Suprapubic skin (tissue), 4 donors: ENCODE data around the gene ZNF496.

Source experiments
- CTCF ChIP-seq, 2 donors: fragments of 200-600 bp in 1 of 2; fragments of 450-650 bp in 1 of 2; sonication (generic) in 1 of 2; IDR thresholded peaks; one replicate each; pipeline ENCODE4 v1.5.1; 2016 to 2019; ENCODE audit warnings: antibody characterized with exemption in 2 of 2, mild to moderate bottlenecking in 1 of 2, moderate library complexity in 1 of 2
- EP300 ChIP-seq: sonication (generic); formaldehyde crosslinking; IDR thresholded peaks from one replicate; pipeline ENCODE4 v1.6.1; 2017; ENCODE audit warnings: antibody characterized with exemption
- POLR2A ChIP-seq, 2 donors: fragments of 450-650 bp; IDR thresholded peaks; one replicate each; pipeline ENCODE4 v1.6.1; 2017; ENCODE audit warnings: antibody characterized with exemption in 2 of 2, mild to moderate bottlenecking in 2 of 2, moderate library complexity in 2 of 2
- POLR2AphosphoS5 ChIP-seq, 3 donors: sonication (generic); formaldehyde crosslinking; IDR thresholded peaks; one replicate each; pipeline ENCODE4 v1.6.1; 2017; ENCODE audit warnings: antibody characterized with exemption in 3 of 3

DNA sequence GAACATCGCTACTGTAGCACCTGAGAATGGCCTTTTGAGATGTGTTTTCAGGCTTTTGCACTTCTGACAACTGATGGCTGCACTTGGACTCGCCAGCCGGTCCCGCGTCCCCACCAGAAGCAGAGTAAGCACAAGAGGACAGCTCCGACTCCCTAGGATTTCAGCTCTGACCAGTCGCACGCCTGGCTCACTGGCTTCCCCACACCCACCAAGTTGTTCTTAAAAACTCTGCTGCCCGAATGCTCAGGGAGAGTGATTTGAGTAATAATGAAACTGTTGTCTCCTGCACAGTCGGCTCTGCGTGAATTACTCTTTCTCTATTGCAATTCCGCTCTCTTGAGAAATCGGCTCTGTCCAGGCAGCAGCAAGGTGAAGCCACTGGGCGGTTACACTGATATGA is 44.1 kb upstream of the ZNF496 start:
- TF ChIP-seq CTCF (IDR thresholded peaks at IDR 0.05): no peak
- TF ChIP-seq POLR2A (IDR thresholded peaks at IDR 0.05): no peak
- TF ChIP-seq POLR2AphosphoS5 (IDR thresholded peaks at IDR 0.05): no peak
- no peak for TF ChIP-seq EP300
